Cardiac fibroblast (primary cell): ENCODE data around the gene SEMA4D.

Experiments
- DNase-seq, 2 donors: peaks; one replicate each; pipeline versions ENCODE4 v3.0.0 to v3.0.0-alpha.2; 2010; ENCODE audit warnings: low read depth in 2 of 2
- H3K4me3 ChIP-seq, 2 donors: replicated peaks in 1 of 2; 1 replicate in 1 of 2; 2 replicates in 1 of 2; pipeline ENCODE4 v1.5.1; 2011; ENCODE audit warnings: low read depth in 2 of 2, low read length in 2 of 2, mild to moderate bottlenecking in 2 of 2, moderate library complexity in 1 of 2
- CTCF ChIP-seq: IDR thresholded peaks from one replicate; pipeline ENCODE4 v1.5.1; 2011; ENCODE audit warnings: low read depth, mild to moderate bottlenecking, low read length, inconsistent platforms

Gene SEMA4D

GRCh38 chr9:89530726-89531125 is 32.8 kb upstream of the SEMA4D start:
- TF ChIP-seq CTCF, result no peak
- no peak for DNase-seq
- H3K4me3 ChIP-seq, result no peak overlapping the region

GRCh38 chr9:89529243-89530035 is 31.5 kb upstream of the SEMA4D start:
- no peak for DNase-seq
- no peak for TF ChIP-seq CTCF
- no peak overlapping the region for H3K4me3 ChIP-seq

- H3K4me3 ChIP-seq, result no peak overlapping the region
- DNase-seq, result no peak
- TF ChIP-seq CTCF, result no peak
Observed at GRCh38 chr9:89528540-89528939, 30.6 kb upstream of the SEMA4D start.

GRCh38 chr9:89528131-89528530 is 30.2 kb upstream of the SEMA4D start:
- no peak for TF ChIP-seq CTCF
- DNase-seq, result no peak
- no peak overlapping the region for H3K4me3 ChIP-seq

- no peak overlapping the region for H3K4me3 ChIP-seq
- DNase-seq, result no peak
- no peak for TF ChIP-seq CTCF
Observed at GRCh38 chr9:89527084-89527483, 29.2 kb upstream of the SEMA4D start.

- TF ChIP-seq CTCF, result no peak
- no peak for DNase-seq
- no peak overlapping the region for H3K4me3 ChIP-seq
Observed at GRCh38 chr9:89526667-89527066, 28.8 kb upstream of the SEMA4D start.
